IMR-90 (cell line): ENCODE results near the gene TMIGD1. TPM values are rescaled to one million over a fixed set of nuclear protein-coding genes. Genes with fewer than 3 reads are reported as not detected.

Experiments used
- ATAC-seq: fragments of 200-7000 bp; cut with Tn5 transposase; 2 replicates; pipeline ENCODE4 v1.9.1; 2020; ENCODE audit warnings: low read depth, mild to moderate bottlenecking, moderate library complexity
- BruUV-seq: library from RNA; stranded (reverse); fragments of 400-500 nt; replicated peaks from 2 replicates; lab custom pipeline; 2021; lab: Mats Ljungman, UMichigan
- CTCF ChIA-PET: fragments of 300-600 bp; formaldehyde crosslinking; extraction: SDS; loops from one replicate; lab custom pipeline; 2021; ENCODE audit warnings: antibody characterized with exemption; lab: Yijun Ruan, JAX
- POLR2A ChIA-PET: fragments of 300-600 bp; sonication (Branson Sonifier 250); formaldehyde crosslinking; loops from one replicate; lab custom pipeline; 2022; ENCODE audit warnings: antibody characterized with exemption; ENCODE audit not compliant: unreplicated experiment; lab: Charles Lee
- DNase-seq: peaks from one replicate; pipeline ENCODE4 v3.0.0; 2013
- H2AFZ ChIP-seq: replicated peaks from 2 replicates; pipeline ENCODE3; 2013; ENCODE audit warnings: low read length, mild to moderate bottlenecking; ENCODE audit not compliant: poor library complexity
- H2AK5ac ChIP-seq: 2 replicates; pipeline ENCODE4 v1.6.1; 2013; ENCODE audit warnings: low read depth, low read length, inconsistent platforms
- H2AK9ac ChIP-seq: replicated peaks from 2 replicates; pipeline ENCODE3; 2013; ENCODE audit warnings: mild to moderate bottlenecking, low read depth, low read length, moderate library complexity; ENCODE audit not compliant: poor library complexity
- H2BK120ac ChIP-seq: 2 replicates; pipeline ENCODE4 v1.6.1; 2013; ENCODE audit warnings: low read depth, low read length, inconsistent platforms
- H2BK15ac ChIP-seq: 3 replicates; pipeline ENCODE4 v1.6.1; 2013; ENCODE audit warnings: low read depth, low read length, inconsistent platforms
- H2BK20ac ChIP-seq: 2 replicates; pipeline ENCODE4 v1.6.1; 2013; ENCODE audit warnings: low read depth, mild to moderate bottlenecking, inconsistent platforms, low read length, moderate library complexity
- H2BK5ac ChIP-seq: 2 replicates; pipeline ENCODE4 v1.6.1; 2013; ENCODE audit warnings: mild to moderate bottlenecking, low read depth, low read length, inconsistent platforms; ENCODE audit not compliant: poor library complexity, severe bottlenecking
- H3K14ac ChIP-seq: replicated peaks from 2 replicates; pipeline ENCODE4 v1.6.1; 2013; ENCODE audit warnings: low read depth, low read length, inconsistent platforms
- H3K18ac ChIP-seq: 2 replicates; pipeline ENCODE4 v1.6.1; 2013; ENCODE audit warnings: low read depth, low read length, control low read depth
- H3K23ac ChIP-seq: 2 replicates; pipeline ENCODE4 v1.6.1; 2013; ENCODE audit warnings: low read depth, low read length, inconsistent platforms
- H3K27ac ChIP-seq: 2 replicates; pipeline ENCODE4 v1.5.1; 2013; ENCODE audit warnings: mild to moderate bottlenecking, control low read depth, low read length; ENCODE audit not compliant: insufficient read depth
- H3K27me3 ChIP-seq: 2 replicates; pipeline ENCODE4 v1.6.1; 2013; ENCODE audit warnings: low read length; ENCODE audit not compliant: control insufficient read depth, insufficient read depth
- H3K36me3 ChIP-seq: 2 replicates; pipeline ENCODE4 v1.6.1; 2013; ENCODE audit warnings: low read length, mixed read lengths; ENCODE audit not compliant: control insufficient read depth, insufficient read depth
- H3K4ac ChIP-seq: 2 replicates; pipeline ENCODE4 v1.6.1; 2013; ENCODE audit warnings: low read depth, low read length, inconsistent platforms
- H3K4me1 ChIP-seq: 2 replicates; pipeline ENCODE4 v1.6.1; 2013; ENCODE audit warnings: low read length, mixed read lengths; ENCODE audit not compliant: control insufficient read depth, insufficient read depth
- H3K4me2 ChIP-seq: 2 replicates; pipeline ENCODE4 v1.6.1; 2013; ENCODE audit warnings: low read depth, mild to moderate bottlenecking, control low read depth, low read length, moderate library complexity
- H3K4me3 ChIP-seq: 2 replicates; pipeline ENCODE4 v1.5.1; 2013; ENCODE audit warnings: low read depth, mild to moderate bottlenecking, control low read depth, low read length, moderate library complexity; ENCODE audit not compliant: insufficient read depth
- H3K56ac ChIP-seq: 2 replicates; pipeline ENCODE4 v1.6.1; 2013; ENCODE audit warnings: low read length, inconsistent platforms; ENCODE audit not compliant: insufficient read depth; ENCODE audit errors: extremely low read depth
- H3K79me1 ChIP-seq, 2 experiments: 2 replicates each; pipeline ENCODE4 v1.6.1; 2013; ENCODE audit warnings: low read length in 2 of 2, inconsistent platforms in 1 of 2, low read depth in 1 of 2
- H3K9ac ChIP-seq: 2 replicates; pipeline ENCODE4 v1.6.1; 2013; ENCODE audit warnings: low read depth, low read length, control low read depth
- H3K9me1 ChIP-seq: 2 replicates; pipeline ENCODE4 v1.6.1; 2013; ENCODE audit warnings: low read length, inconsistent platforms; ENCODE audit not compliant: insufficient read depth
- H3K9me3 ChIP-seq: 2 replicates; pipeline ENCODE4 v1.6.1; 2013; ENCODE audit warnings: low read length; ENCODE audit not compliant: control insufficient read depth, insufficient read depth
- H4K20me1 ChIP-seq: 2 replicates; pipeline ENCODE4 v1.6.1; 2013; ENCODE audit warnings: low read length, inconsistent platforms; ENCODE audit not compliant: insufficient read depth
- H4K5ac ChIP-seq: 2 replicates; pipeline ENCODE4 v1.6.1; 2013; ENCODE audit warnings: mild to moderate bottlenecking, low read depth, low read length, control low read depth
- H4K8ac ChIP-seq, 2 experiments: 2 replicates each; pipeline ENCODE4 v1.6.1; 2013; ENCODE audit warnings: low read depth in 2 of 2, low read length in 2 of 2, control low read depth in 1 of 2, inconsistent platforms in 1 of 2
- H4K91ac ChIP-seq: 2 replicates; pipeline ENCODE4 v1.6.1; 2013; ENCODE audit warnings: low read depth, low read length, inconsistent platforms; ENCODE audit not compliant: insufficient read depth
- BHLHE40 ChIP-seq: fragments of 150-350 bp; IDR thresholded peaks from 2 replicates; pipeline ENCODE4 v1.6.1; 2016; ENCODE audit warnings: mild to moderate bottlenecking, low read depth, low read length
- CEBPB ChIP-seq: IDR thresholded peaks from 2 replicates; pipeline ENCODE4 v1.6.1; 2012; ENCODE audit warnings: low read depth, low read length, improper control_type of control experiment
- CHD1 ChIP-seq: IDR thresholded peaks from 2 replicates; pipeline ENCODE4 v1.6.1; 2012; ENCODE audit warnings: low read depth, low read length, improper control_type of control experiment
- MAFK ChIP-seq: IDR thresholded peaks from 2 replicates; pipeline ENCODE4 v1.6.1; 2012; ENCODE audit warnings: low read depth, low read length, improper control_type of control experiment
- MAZ ChIP-seq: IDR thresholded peaks from 2 replicates; pipeline ENCODE4 v1.6.1; 2012; ENCODE audit warnings: low read depth, mild to moderate bottlenecking, low read length, improper control_type of control experiment, moderate library complexity, borderline replicate concordance
- MXI1 ChIP-seq: IDR thresholded peaks from 2 replicates; pipeline ENCODE4 v1.6.1; 2012; ENCODE audit warnings: low read depth, mild to moderate bottlenecking, low read length, moderate library complexity, borderline replicate concordance
- POLR2A ChIP-seq: IDR thresholded peaks from 2 replicates; pipeline ENCODE4 v1.6.1; 2012; ENCODE audit warnings: mild to moderate bottlenecking, low read depth, low read length
- RCOR1 ChIP-seq: IDR thresholded peaks from 2 replicates; pipeline ENCODE4 v1.6.1; 2012; ENCODE audit warnings: mild to moderate bottlenecking, low read length, improper control_type of control experiment; ENCODE audit not compliant: insufficient replicate concordance
- RFX5 ChIP-seq: IDR thresholded peaks from 2 replicates; pipeline ENCODE4 v1.8.0; 2012; ENCODE audit warnings: low read depth, mild to moderate bottlenecking, low read length, moderate library complexity
- SMC3 ChIP-seq: fragments of 150-350 bp; IDR thresholded peaks from 2 replicates; pipeline ENCODE4 v1.6.1; 2016; ENCODE audit warnings: low read depth, mild to moderate bottlenecking, antibody characterized with exemption, low read length, moderate library complexity
- dilution Hi-C: fragments of 300-500 bp; cut with HindIII; formaldehyde crosslinking; loops from one replicate; pipeline ENCODE4 v1.14.3; 2018; ENCODE audit warnings: low sequenced_read_pairs; ENCODE audit not compliant: unreplicated experiment
- in situ Hi-C: fragments of 300-500 bp; cut with MboI; formaldehyde crosslinking; loops from 3 replicates; pipeline ENCODE4 v1.14.3; 2019; ENCODE audit warnings: low sequenced_read_pairs, inconsistent platforms, mixed read lengths
- intact Hi-C: fragments of 100-400 bp; cut with micrococcal nuclease; formaldehyde crosslinking; loops from 2 replicates; pipeline ENCODE4 v1.10.0; 2022
- polyA plus RNA-seq, 3 experiments: library from polyadenylated mRNA; depleted of rRNA; stranded (reverse); fragments of >200 nt; gene quantifications; 2 replicates each; pipeline ENCODE4 v1.2.3, GENCODE V29; 2012; ENCODE audit warnings: low replicate concordance in 1 of 3
- total RNA-seq: library from RNA; depleted of rRNA; stranded (reverse); fragments of >200 nt; gene quantifications from 2 replicates; pipeline ENCODE4 v1.2.3, GENCODE V29; 2012
- TF ChIP-seq, protein P1 (sequence below): conservative IDR thresholded peaks from 2 replicates; pipeline ENCODE4 v1.5.1; 2012; ENCODE audit warnings: mild to moderate bottlenecking, low read depth, low read length, improper control_type of control experiment

The TMIGD1 gene
- total and polyA plus RNA-seq, 2 of the 4 experiments (the other 2 are of a cell fraction), result not detected

GRCh38 chr17:30357476-30357875 is 23.6 kb upstream of the TMIGD1 start:
- no peaks in the 10 kb centered on the region; the same call in 1 of the 2 replicates for H3K9me1 ChIP-seq
- H3K4me1 ChIP-seq, result no peaks in the 10 kb centered on the region
- H3K4ac ChIP-seq, result no peak overlapping the region
- dilution Hi-C loops (no loop called here), in situ Hi-C loops (no loop called here), intact Hi-C loops (no loop called here)
- H3K14ac ChIP-seq, result no peak overlapping the region
- no peaks in the 10 kb centered on the region for H3K36me3 ChIP-seq
- no peak overlapping the region for H2BK5ac ChIP-seq
- no peak for DNase-seq
- no peak overlapping the region for H2AFZ ChIP-seq
- H2BK15ac ChIP-seq, result no peak overlapping the region
- H2BK120ac ChIP-seq, result no peak overlapping the region
- H2BK20ac ChIP-seq, result no peak overlapping the region
- no peak overlapping the region for H3K27ac ChIP-seq
- no peak overlapping the region for H4K8ac ChIP-seq
- POLR2A ChIA-PET, result no interaction called here
- no peak for ATAC-seq
- no peak overlapping the region for H2AK9ac ChIP-seq
- H3K27me3 ChIP-seq, result no peaks in the 10 kb centered on the region
- H3K4me3 ChIP-seq, result no peak overlapping the region
- no peak overlapping the region for H4K5ac ChIP-seq
- TF ChIP-seq SMC3 (no peak), BHLHE40 (no peak), MXI1 (no peak), MAZ (no peak), CHD1 (no peak), RCOR1 (no peak), RFX5 (no peak), CEBPB (no peak), MAFK (no peak), POLR2A (no peak)
- TF ChIP-seq, protein P1, sequence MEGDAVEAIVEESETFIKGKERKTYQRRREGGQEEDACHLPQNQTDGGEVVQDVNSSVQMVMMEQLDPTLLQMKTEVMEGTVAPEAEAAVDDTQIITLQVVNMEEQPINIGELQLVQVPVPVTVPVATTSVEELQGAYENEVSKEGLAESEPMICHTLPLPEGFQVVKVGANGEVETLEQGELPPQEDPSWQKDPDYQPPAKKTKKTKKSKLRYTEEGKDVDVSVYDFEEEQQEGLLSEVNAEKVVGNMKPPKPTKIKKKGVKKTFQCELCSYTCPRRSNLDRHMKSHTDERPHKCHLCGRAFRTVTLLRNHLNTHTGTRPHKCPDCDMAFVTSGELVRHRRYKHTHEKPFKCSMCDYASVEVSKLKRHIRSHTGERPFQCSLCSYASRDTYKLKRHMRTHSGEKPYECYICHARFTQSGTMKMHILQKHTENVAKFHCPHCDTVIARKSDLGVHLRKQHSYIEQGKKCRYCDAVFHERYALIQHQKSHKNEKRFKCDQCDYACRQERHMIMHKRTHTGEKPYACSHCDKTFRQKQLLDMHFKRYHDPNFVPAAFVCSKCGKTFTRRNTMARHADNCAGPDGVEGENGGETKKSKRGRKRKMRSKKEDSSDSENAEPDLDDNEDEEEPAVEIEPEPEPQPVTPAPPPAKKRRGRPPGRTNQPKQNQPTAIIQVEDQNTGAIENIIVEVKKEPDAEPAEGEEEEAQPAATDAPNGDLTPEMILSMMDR, result no peak
- no peak overlapping the region for H3K4me2 ChIP-seq
- no peaks in the 10 kb centered on the region for H4K20me1 ChIP-seq
- no peak overlapping the region for H4K91ac ChIP-seq
- peaks cover 3% of the 10 kb centered on the region; the same call in 1 of the 2 replicates for H3K9me3 ChIP-seq
- no TSS peak for BruUV-seq
- H2AK5ac ChIP-seq, result no peak overlapping the region
- no peak overlapping the region for H3K23ac ChIP-seq
- no peak overlapping the region for H3K56ac ChIP-seq
- no peak overlapping the region for H3K18ac ChIP-seq
- CTCF ChIA-PET, result interaction anchor here (0.7 to 1.6 kb wide), 3 partner anchors 10 to 65 kb away, joined by 3 to 4 read pairs (median 3); no protein-coding TSS in a partner anchor
- H3K79me1 ChIP-seq, result no peaks in the 10 kb centered on the region
- H3K9ac ChIP-seq, result no peak overlapping the region
